DMS79 treated with DMSO at 0.1 percent for 48 hours (cell line): ENCODE results near the gene ZNF41.
"Not testable (repeated sequence)": the region's sequence is repeated elsewhere in the genome, so short reads cannot be mapped to it uniquely, and the experiment has no call there.

Experiments
- DNase-seq: peaks from one replicate; lab custom pipeline; 2025; lab: John Stamatoyannopoulos, UW

Gene ZNF41

GRCh38 chrX:47482512-47483305 is at the start of gene ZNF41:
ZNF41 (minus strand) TSS chrX:47483222; CDS start chrX:47467481, 15,741 bp downstream.
- peak; percentile 69 for DNase-seq

DNA sequence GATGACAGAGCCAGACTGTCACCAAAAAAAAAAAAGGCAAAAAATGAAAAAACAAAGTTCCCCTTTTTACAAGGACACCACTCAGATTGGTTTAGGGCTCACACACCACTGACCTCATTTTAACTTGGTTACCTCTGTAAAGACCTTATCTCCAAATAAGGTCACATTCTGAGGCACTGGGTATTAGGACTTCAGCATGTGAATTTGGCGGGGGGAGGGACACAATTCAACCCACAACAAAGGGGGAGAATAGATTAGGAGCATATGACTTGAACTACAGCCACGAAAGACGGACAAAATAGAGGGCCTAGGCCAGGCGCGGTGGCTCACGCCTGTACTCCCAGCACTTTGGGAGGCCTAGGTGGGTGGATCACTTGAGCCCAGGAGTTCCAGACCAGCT is 47.0 kb upstream of the ZNF41 start:
- no peak for DNase-seq

GRCh38 chrX:47529548-47529947 is 46.5 kb upstream of the ZNF41 start:
- DNase-seq: no peak

DNA sequence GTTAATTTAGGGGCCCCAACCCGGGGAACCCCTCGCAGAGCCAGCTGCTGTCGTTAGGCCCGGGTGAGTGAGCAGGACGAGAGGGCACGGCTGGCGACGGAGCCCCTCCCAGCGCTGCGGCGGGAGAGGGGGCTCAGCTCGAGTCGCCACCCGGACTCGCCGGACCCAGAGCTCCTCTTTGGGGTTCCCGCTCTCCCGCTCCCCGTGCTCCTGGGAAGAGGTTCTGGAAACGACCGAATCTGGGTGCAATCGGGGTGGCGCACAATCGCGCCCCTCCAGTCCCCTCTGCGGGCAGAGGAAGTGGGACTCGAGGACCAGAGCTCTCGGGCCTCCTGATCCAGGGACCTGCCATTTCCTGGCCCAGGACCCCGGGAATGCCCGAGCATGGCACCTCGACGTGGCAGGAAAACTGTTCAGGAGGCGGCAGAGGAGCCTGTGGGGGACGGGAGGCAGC is 40.7 kb upstream of the ZNF41 start:
- DNase-seq: no peak

- peak; percentile 60 for DNase-seq
These were observed 40.3 kb upstream of the ZNF41 start for GRCh38 chrX:47523297-47523696.

DNA sequence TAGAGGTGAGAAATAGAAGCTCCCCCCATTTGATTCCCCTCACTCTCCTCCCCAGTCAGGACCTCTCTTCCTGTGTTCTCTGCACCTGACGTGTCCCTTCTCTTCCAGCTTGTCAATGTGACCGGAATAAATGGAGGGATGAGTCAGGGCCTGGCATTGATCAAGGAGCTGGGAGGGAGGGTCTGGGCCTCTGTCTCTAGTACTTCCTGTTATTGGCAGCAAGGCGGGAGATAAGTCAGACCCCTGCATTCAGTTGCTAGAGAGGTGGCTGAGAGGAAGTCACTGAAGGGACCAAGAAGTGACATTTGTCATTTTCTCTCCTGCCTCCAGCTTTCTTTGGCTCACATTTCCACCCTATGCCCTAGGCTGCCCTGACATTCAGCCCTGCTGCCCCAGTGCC is 35.1 kb upstream of the ZNF41 start:
- no peak for DNase-seq

DNA sequence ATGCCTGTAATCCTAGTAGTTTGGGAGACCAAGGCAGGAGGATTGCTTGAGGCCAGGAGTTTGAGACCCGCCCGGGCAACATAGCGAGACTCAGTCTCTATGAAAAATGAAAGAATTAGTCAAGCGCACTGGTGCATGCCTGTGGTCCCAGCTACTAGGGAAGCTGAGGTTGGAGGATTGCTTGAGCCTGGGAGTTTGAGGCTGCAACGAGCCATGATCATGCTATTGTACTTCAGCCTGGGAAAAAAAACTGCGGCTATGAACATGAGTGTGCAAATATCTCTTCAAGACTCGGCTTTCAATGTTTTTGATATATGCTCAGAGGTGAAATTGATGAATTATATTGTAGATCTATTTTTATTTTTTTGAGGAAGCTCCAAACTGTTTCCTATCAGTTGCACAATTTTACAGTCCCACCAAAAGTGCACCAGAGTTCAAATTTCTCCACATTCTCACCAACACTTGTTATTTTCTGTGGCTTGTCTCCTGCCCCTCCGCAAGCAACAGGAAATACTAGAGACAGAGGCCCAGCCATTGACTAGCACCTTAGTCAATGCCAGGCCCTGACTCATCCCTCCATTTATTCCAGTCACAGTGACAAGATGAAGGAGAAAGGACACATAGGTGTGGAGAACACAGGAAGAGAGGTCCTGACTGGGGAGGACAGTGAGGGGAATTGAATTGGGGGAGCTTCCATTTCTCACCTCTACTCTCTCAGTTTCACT is 33.1 kb upstream of the ZNF41 start:
- DNase-seq: no peak

- no peak for DNase-seq
These were observed 31.7 kb upstream of the ZNF41 start for GRCh38 chrX:47514533-47515235.

GRCh38 chrX:47513034-47513965 is 30.3 kb upstream of the ZNF41 start:
- DNase-seq: not testable (repeated sequence)

DNA sequence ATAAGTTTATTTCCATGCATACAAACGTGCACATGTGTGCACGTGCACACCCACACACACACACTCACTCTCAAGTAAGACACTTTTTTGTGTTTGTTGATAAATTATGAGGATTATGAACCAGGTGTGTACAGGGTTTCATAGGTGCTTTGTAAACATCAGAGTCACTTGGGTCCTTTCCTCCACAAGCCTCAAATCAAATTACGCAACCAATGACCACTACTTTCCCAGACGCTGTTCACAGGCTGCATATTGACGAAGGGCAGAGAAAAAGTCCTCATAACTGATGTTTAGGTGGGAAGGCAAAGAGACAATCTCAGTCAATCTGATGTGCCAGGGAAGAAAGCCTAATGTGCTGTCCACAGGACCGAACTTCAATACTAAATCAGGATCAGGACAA is 29.4 kb upstream of the ZNF41 start:
- not testable (repeated sequence) for DNase-seq

GRCh38 chrX:47507153-47507867 is 24.3 kb upstream of the ZNF41 start:
- DNase-seq: no peak

DNA sequence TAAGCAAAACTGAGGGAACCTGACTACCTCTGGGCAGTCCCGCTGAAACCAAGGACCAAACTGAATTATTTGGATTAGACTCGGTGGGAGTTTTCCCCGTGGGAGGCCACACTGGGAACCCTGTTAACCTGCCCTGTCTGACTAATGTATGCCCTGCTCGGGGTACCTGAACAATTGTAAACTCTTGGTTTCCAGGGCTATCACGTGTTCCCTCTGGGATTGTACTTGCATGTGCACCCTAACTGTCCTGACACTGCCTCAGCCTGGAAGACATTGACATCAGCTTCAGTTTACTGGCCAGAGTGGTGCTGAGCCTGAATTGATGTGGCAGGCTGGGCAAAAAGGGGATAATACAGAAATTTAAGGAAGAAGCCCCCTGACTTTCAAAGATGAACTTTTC is 20.1 kb upstream of the ZNF41 start:
- no peak for DNase-seq

GRCh38 chrX:47502316-47503125 is 19.5 kb upstream of the ZNF41 start:
- no peak for DNase-seq

- no peak for DNase-seq
These were observed 18.4 kb upstream of the ZNF41 start for GRCh38 chrX:47501226-47502074.

DNA sequence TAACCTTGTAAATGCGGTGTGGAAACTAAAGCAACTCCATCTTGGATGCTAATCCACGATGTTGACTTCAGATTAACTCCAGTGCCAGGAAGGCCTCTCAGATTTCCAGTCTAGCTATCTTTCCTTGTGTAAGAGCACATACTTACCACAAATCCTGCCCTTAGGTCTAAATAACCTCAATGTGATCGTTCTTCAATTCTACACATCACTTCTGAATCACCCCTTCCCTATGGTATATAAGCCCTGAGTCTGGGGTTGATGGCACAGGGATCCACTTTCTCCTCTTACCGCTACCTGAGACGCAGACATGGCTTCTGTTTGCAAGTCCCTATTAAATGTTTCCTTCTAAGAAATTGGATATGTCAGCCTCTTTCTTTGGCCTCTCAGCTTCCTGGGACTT is 17.5 kb upstream of the ZNF41 start:
- no peak for DNase-seq

GRCh38 chrX:47499293-47499692 is 16.3 kb upstream of the ZNF41 start:
- DNase-seq: no peak

GRCh38 chrX:47498411-47498810 is 15.4 kb upstream of the ZNF41 start:
- DNase-seq: no peak

GRCh38 chrX:47497271-47497888 is 14.4 kb upstream of the ZNF41 start:
- DNase-seq: no peak

DNA sequence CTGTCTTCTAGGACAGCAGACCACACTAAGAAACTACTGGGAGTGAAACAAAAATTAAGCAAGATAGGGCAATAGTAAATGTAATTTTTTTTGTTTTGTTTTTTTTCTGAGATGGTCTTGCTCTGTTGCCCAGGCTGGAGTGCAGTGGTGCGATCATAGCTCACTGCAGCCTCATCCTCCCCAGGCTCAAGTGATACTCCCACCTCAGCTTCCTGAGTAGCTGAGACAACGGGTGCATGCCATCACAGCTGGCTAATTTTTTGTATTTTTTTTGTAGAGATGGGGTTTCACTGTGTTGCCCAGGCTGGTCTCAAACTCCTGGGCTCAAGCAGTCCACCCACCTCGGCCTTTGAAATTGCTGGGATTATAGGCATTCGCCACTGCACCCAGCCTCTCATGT is 9.1 kb upstream of the ZNF41 start:
- not testable (repeated sequence) for DNase-seq
